ENCODE measurements around the gene RAD21L1. TPM values are rescaled to one million over a fixed set of nuclear protein-coding genes. Genes with fewer than 3 reads are reported as not detected.

Gene RAD21L1
- total and polyA plus RNA-seq, 2 of the 8 experiments (the other 6 are each of a cell fraction or from before 2014, with no cell fraction given), result 0.06 to 0.26 TPM

DNA sequence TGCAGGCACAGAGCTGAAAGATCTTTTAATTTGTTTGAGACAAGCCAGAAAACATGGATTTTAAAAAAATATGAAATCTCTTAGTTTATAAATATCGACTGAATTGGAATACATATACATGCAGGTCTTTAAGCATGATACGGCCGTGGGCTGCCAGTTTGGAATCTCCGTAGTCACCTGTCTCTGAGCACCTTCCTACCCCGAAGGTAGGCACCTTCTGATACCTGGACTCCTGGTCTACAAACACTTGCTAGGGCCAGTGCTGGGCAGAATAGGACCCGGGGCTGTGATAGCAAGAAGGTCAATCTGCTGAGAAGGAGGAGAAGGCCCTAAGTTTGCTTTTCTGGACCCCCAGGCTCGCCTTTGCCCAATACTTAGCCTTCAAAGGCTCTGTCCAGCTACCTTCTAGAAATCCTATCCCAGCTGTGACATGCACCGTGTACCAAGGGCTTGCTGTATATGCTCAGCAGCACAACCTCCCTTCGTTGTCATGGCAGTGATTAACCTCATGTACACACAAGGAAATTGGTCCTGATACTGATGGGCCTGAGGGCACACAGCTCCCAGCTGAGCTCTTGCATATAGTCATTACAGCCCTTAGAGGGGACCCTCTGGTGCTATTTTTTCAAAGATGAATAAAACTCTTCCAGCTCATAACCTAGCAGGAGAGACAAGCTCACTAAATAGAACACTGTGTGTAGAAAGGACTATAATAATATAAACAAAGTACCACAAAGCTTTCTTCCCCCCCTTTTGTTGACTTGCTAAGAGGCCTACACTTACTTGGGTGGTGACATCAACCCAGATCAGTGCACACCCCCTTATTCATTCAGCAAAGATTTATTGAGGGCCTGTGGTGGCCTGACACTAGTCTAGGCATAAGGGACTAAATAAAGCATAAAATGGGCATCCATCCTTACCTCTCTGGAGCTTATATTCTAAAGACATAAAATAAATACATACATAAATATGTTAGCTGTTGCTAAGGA is 58.0 kb downstream of the RAD21L1 start (continued):
- TF ChIP-seq SUZ12 (IDR thresholded peaks at IDR 0.05; ENCODE audit: low read length) (no peak), USF2 (IDR thresholded peaks at IDR 0.05; ENCODE audit: low read length) (no peak), CHD7 (IDR thresholded peaks at IDR 0.05; ENCODE audit: insufficient replicate concordance, low read length) (no peak), TAF7 (optimal IDR thresholded peaks at IDR 0.05; ENCODE audit: borderline replicate concordance, low read depth, low read length) (no peak), ATF3 (IDR thresholded peaks at IDR 0.05; ENCODE audit: insufficient read depth, low read depth, low read length) (no peak)
- TF ChIP-seq, protein P1, sequence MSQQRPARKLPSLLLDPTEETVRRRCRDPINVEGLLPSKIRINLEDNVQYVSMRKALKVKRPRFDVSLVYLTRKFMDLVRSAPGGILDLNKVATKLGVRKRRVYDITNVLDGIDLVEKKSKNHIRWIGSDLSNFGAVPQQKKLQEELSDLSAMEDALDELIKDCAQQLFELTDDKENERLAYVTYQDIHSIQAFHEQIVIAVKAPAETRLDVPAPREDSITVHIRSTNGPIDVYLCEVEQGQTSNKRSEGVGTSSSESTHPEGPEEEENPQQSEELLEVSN (IDR thresholded peaks at IDR 0.05), result no peak

All from H1 (cell line).